Parathyroid adenoma (tissue), 2 donors: ENCODE measurements around the gene HTR3A.
"Not testable (repeated sequence)": the region's sequence is repeated elsewhere in the genome, so short reads cannot be mapped to it uniquely, and the experiment has no call there.

Experiments used
- H2AFZ ChIP-seq: fragments of 300-600 bp; sonication (generic); one replicate; pipeline ENCODE4 v1.7.0; 2017; ENCODE audit warnings: antibody characterized with exemption, mild to moderate bottlenecking
- H3K27ac ChIP-seq: fragments of 300-600 bp; sonication (generic); one replicate; pipeline ENCODE4 v1.7.0; 2017
- H3K27me3 ChIP-seq: fragments of 300-600 bp; sonication (generic); one replicate; pipeline ENCODE4 v1.7.0; 2017; ENCODE audit warnings: low read length; ENCODE audit not compliant: control insufficient read depth, insufficient read depth
- H3K36me3 ChIP-seq: fragments of 300-600 bp; sonication (generic); one replicate; pipeline ENCODE4 v1.7.0; 2017; ENCODE audit warnings: low read length; ENCODE audit not compliant: control insufficient read depth, insufficient read depth
- H3K4me1 ChIP-seq: fragments of 300-600 bp; sonication (generic); one replicate; pipeline ENCODE4 v1.7.0; 2017; ENCODE audit warnings: control low read depth
- H3K4me2 ChIP-seq: fragments of 300-600 bp; sonication (generic); one replicate; pipeline ENCODE4 v1.7.0; 2017; ENCODE audit warnings: low read length
- H3K4me3 ChIP-seq: fragments of 300-600 bp; sonication (generic); one replicate; pipeline ENCODE4 v1.7.0; 2017; ENCODE audit warnings: low read depth, low read length
- H3K79me2 ChIP-seq: fragments of 300-600 bp; sonication (generic); one replicate; pipeline ENCODE4 v1.7.0; 2017; ENCODE audit warnings: control low read depth
- H3K9ac ChIP-seq: fragments of 300-600 bp; sonication (generic); one replicate; pipeline ENCODE4 v1.7.0; 2017; ENCODE audit warnings: mild to moderate bottlenecking
- H3K9me3 ChIP-seq: fragments of 300-600 bp; sonication (generic); one replicate; pipeline ENCODE4 v1.7.0; 2017; ENCODE audit warnings: low read length; ENCODE audit not compliant: control insufficient read depth
- CTCF ChIP-seq: fragments of 300-600 bp; sonication (generic); IDR thresholded peaks from one replicate; pipeline ENCODE4 v1.7.0; 2017; ENCODE audit warnings: antibody characterized with exemption, mild to moderate bottlenecking
- donor health status: primary hyperparathyroidism.

The HTR3A gene

GRCh38 chr11:113974741-113975470 is at the start of gene HTR3A:
Gene HTR3A (plus strand): TSS chr11:113975108. CDS start chr11:113975326, 218 bp downstream.
- no peak for TF ChIP-seq CTCF
- Histone ChIP-seq H3K9ac (no peak within 1 kb of the TSS), H3K4me1 (no peaks in the 10 kb centered on the region), H3K79me2 (no peaks in the 10 kb centered on the region), H3K27ac (no peak within 1 kb of the TSS), H3K27me3 (no peaks in the 10 kb centered on the region), H3K9me3 (no peaks in the 10 kb centered on the region), H3K4me2 (no peak within 1 kb of the TSS), H2AFZ (no peak within 1 kb of the TSS), H3K4me3 (no peak within 1 kb of the TSS), H3K36me3 (no peaks in the 10 kb centered on the region)

- H3K27ac ChIP-seq, result no peak overlapping the region
- H3K9ac ChIP-seq, result no peak overlapping the region
- no peaks in the 10 kb centered on the region for H3K36me3 ChIP-seq
- TF ChIP-seq CTCF, result no peak
- no peaks in the 10 kb centered on the region for H3K27me3 ChIP-seq
- no peak overlapping the region for H2AFZ ChIP-seq
- H3K4me1 ChIP-seq, result no peaks in the 10 kb centered on the region
- no peak overlapping the region for H3K4me2 ChIP-seq
- no peaks in the 10 kb centered on the region for H3K79me2 ChIP-seq
- no peaks in the 10 kb centered on the region for H3K9me3 ChIP-seq
- no peak overlapping the region for H3K4me3 ChIP-seq
These were observed 48.4 kb upstream of the HTR3A start for GRCh38 chr11:113926273-113927197.

DNA sequence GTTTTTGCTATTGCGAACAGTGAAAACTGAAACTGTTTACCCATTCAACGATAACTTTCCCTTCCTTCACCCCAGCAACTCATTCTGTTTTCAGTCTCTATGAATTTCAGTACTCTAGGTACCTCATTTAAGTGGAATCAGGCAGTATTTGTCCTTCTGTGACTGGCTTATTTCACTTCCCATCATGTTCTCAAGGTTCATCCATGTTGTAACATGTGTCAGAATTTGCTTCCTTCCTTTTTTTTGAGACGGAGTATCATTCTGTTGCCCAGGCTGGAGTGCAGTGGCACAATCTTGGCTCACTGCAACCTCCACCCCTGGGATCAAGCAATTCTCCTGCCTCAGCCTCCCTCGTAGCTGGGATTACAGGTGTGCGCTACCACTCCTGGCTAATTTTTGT is 46.6 kb upstream of the HTR3A start:
- H3K27ac ChIP-seq, result no peak overlapping the region

GRCh38 chr11:113932788-113933187 is 42.1 kb upstream of the HTR3A start:
- Histone ChIP-seq H3K9me3 (no peaks in the 10 kb centered on the region), H2AFZ (no peak overlapping the region), H3K36me3 (no peaks in the 10 kb centered on the region), H3K9ac (no peak overlapping the region), H3K27ac (no peak overlapping the region), H3K79me2 (no peaks in the 10 kb centered on the region), H3K27me3 (no peaks in the 10 kb centered on the region), H3K4me1 (no peaks in the 10 kb centered on the region), H3K4me2 (no peak overlapping the region), H3K4me3 (no peak overlapping the region)
- TF ChIP-seq CTCF, result no peak

More for the DNA sequence above, 46.6 kb upstream of the HTR3A start:
- H3K4me2 ChIP-seq, result no peak overlapping the region
- no peak for TF ChIP-seq CTCF
- no peaks in the 10 kb centered on the region for H3K4me1 ChIP-seq
- H2AFZ ChIP-seq, result no peak overlapping the region
- H3K36me3 ChIP-seq, result no peaks in the 10 kb centered on the region
- no peaks in the 10 kb centered on the region for H3K27me3 ChIP-seq
- H3K79me2 ChIP-seq, result no peaks in the 10 kb centered on the region
- H3K4me3 ChIP-seq, result no peak overlapping the region
- no peak overlapping the region for H3K9ac ChIP-seq
- no peaks in the 10 kb centered on the region for H3K9me3 ChIP-seq

DNA sequence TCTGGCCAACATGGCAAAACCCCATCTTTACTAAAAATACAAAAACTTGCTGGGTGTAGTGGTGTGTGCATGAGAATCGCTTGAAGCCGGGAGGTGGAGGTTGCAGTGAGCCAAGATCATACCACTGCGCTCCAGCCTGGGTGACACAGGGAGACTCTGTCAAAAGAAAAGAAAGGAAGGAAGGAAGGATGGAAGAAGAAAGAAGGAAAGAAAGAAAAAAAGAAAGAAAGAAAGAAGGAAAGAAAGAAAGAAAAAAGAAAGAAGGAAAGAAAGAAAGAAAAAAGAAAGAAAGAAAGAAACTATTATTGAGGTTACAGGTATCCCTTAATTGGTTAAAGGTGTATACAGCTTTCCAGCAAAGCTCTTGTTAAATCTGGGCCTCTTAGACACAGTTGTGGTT is 40.7 kb upstream of the HTR3A start:
- not testable (repeated sequence) for H3K27me3 ChIP-seq, H3K36me3 ChIP-seq, H3K4me3 ChIP-seq, H3K4me1 ChIP-seq, H3K9me3 ChIP-seq, H3K27ac ChIP-seq, H3K79me2 ChIP-seq, H3K4me2 ChIP-seq, H2AFZ ChIP-seq, H3K9ac ChIP-seq
